NT2/D1 (cell line): ENCODE measurements around the gene SYPL1.

Experiments
- YY1 ChIP-seq: IDR thresholded peaks from 2 replicates; pipeline ENCODE4 v1.6.1; 2011; ENCODE audit not compliant: insufficient read length, insufficient read depth
- ZNF274 ChIP-seq: IDR thresholded peaks from 2 replicates; pipeline ENCODE4 v1.6.1; 2011; ENCODE audit warnings: mild to moderate bottlenecking, low read depth, low read length

DNA sequence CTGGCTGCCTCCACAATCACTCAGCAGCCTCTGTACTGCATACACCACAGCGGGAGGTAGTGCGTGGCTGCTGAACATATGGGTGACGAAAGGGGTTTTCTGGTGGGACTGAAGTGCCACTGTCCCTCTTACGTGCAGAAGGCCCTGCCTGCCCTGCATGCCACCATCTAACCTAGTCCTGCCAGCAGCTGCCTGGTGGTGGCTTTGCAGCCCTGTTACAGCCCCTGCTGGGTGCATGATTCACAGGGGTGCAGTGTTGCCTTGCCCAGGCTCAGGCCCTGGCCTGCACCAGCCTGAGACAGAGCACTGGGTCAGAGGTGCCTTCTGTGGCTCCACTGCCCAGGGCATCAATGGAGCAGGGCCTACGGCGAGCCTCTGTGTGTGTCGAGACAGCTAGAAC, 50.1 kb downstream of the SYPL1 start:
- no peak for TF ChIP-seq YY1
- TF ChIP-seq ZNF274, result no peak
